K562 (cell line): Measurements from ENCODE around the gene ACAP2. TPM values are rescaled to one million over a fixed set of nuclear protein-coding genes. Genes with fewer than 3 reads are reported as not detected.

Experiments used
- ADNP ChIP-seq: fragments of 200-800 bp; sonication (Bioruptor generic); IDR thresholded peaks from 2 replicates; pipeline ENCODE4 v1.6.1; 2016; ENCODE audit warnings: missing genetic modification characterization, missing compliant biosample characterization
- ATF2 ChIP-seq: sonication (generic); formaldehyde crosslinking; IDR thresholded peaks from 2 replicates; pipeline ENCODE4 v1.8.1; 2022; ENCODE audit warnings: missing genetic modification reagents
- CBFB ChIP-seq: sonication (generic); formaldehyde crosslinking; IDR thresholded peaks from 2 replicates; pipeline ENCODE4 v1.4.0; 2020; ENCODE audit warnings: mild to moderate bottlenecking, missing genetic modification reagents
- ELF1 ChIP-seq: fragments of 200-800 bp; sonication (Bioruptor generic); IDR thresholded peaks from 2 replicates; pipeline ENCODE4 v1.6.1; 2016; ENCODE audit warnings: missing genetic modification characterization, missing compliant biosample characterization
- EP400 ChIP-seq: fragments of 450-650 bp; IDR thresholded peaks from 2 replicates; pipeline ENCODE4 v1.6.1; 2017; ENCODE audit warnings: antibody characterized with exemption, mild to moderate bottlenecking, moderate library complexity
- HCFC1 ChIP-seq: IDR thresholded peaks from 2 replicates; pipeline ENCODE4 v1.6.1; 2012; ENCODE audit warnings: low read depth, low read length, improper control_type of control experiment
- KLF13 ChIP-seq: fragments of 450-650 bp; IDR thresholded peaks from 2 replicates; pipeline ENCODE4 v1.6.1; 2016; ENCODE audit warnings: missing genetic modification characterization, low read depth, mild to moderate bottlenecking, missing compliant biosample characterization, moderate library complexity, borderline replicate concordance
- POLR2AphosphoS2 ChIP-seq: IDR thresholded peaks from 2 replicates; pipeline ENCODE4 v1.6.1; 2012; ENCODE audit warnings: low read length, improper control_type of control experiment
- RBM25 ChIP-seq: fragments of 200-400 bp; formaldehyde crosslinking; IDR thresholded peaks from 2 replicates; pipeline ENCODE4 v1.6.1; 2018; ENCODE audit warnings: low read length, low read depth, moderate library complexity; ENCODE audit not compliant: severe bottlenecking
- RBM39 ChIP-seq: fragments of 200-400 bp; formaldehyde crosslinking; optimal IDR thresholded peaks from 2 replicates; pipeline ENCODE3; 2018; ENCODE audit warnings: low read depth, low read length
- SIRT6 ChIP-seq: IDR thresholded peaks from one replicate; pipeline ENCODE4 v1.6.1; 2012; ENCODE audit warnings: low read depth, mild to moderate bottlenecking, control low read depth, inconsistent platforms, low read length, moderate library complexity
- SLC30A9 ChIP-seq: fragments of 250-450 bp; sonication (Bioruptor Pico); IDR thresholded peaks from 2 replicates; pipeline ENCODE4 v1.8.0; 2022; ENCODE audit warnings: mild to moderate bottlenecking, moderate library complexity
- SNAPC5 ChIP-seq: fragments of 250-450 bp; sonication (Bioruptor Pico); IDR thresholded peaks from 2 replicates; pipeline ENCODE4 v1.8.0; 2021; ENCODE audit warnings: moderate library complexity, mild to moderate bottlenecking, inconsistent platforms
- SNIP1 ChIP-seq: fragments of 450-650 bp; IDR thresholded peaks from 2 replicates; pipeline ENCODE4 v1.7.1; 2017; ENCODE audit warnings: low read depth, mild to moderate bottlenecking
- ZBTB40 ChIP-seq, 2 experiments: fragments of 450-650 bp in 1 of 2; sonication (generic) in 1 of 2; formaldehyde crosslinking in 1 of 2; IDR thresholded peaks; 2 replicates each; pipeline versions ENCODE4 v1.7.1 to v1.9.0; 2016 to 2022; ENCODE audit warnings: inconsistent platforms in 1 of 2, mild to moderate bottlenecking in 1 of 2, missing genetic modification reagents in 1 of 2
- ZC3H8 ChIP-seq: fragments of 450-650 bp; IDR thresholded peaks from 2 replicates; pipeline ENCODE4 v1.6.1; 2017
- ZNF23 ChIP-seq: fragments of 250-450 bp; sonication (Bioruptor Pico); IDR thresholded peaks from 2 replicates; pipeline ENCODE4 v1.4.0; 2020; ENCODE audit warnings: mild to moderate bottlenecking
- ZNF445 ChIP-seq: fragments of 250-450 bp; sonication (Bioruptor Pico); IDR thresholded peaks from 2 replicates; pipeline ENCODE4 v1.4.0; 2020; ENCODE audit warnings: low read depth, mild to moderate bottlenecking, moderate library complexity
- ZNF696 ChIP-seq: fragments of 250-450 bp; sonication (Bioruptor Pico); conservative IDR thresholded peaks from 2 replicates; pipeline ENCODE4 v1.4.0; 2020; ENCODE audit warnings: mild to moderate bottlenecking, moderate library complexity
- ZNF780A ChIP-seq: fragments of 250-450 bp; sonication (Bioruptor Pico); IDR thresholded peaks from 2 replicates; pipeline ENCODE4 v1.5.0; 2021; ENCODE audit warnings: mild to moderate bottlenecking
- polyA plus RNA-seq, 8 experiments: library from polyadenylated mRNA; depleted of rRNA in 4 of 8; stranded (reverse) in 5 of 8; unstranded in 3 of 8; fragments of >200 nt; fragmentation: Nextera tagmentation in 2 of 8; fragmentation: Illumina TruSeq in 1 of 8; extraction: Ambion mirVana in 2 of 8; extraction: Trizol in 1 of 8; gene quantifications; 2 replicates each; pipeline versions ENCODE4 v1.2.1 to v1.2.3, GENCODE V29; 2011 to 2014; ENCODE audit warnings: inconsistent platforms in 1 of 8, missing spikeins in 1 of 8
- total RNA-seq, 7 experiments: library from RNA; depleted of rRNA in 6 of 7; stranded (reverse); fragments of >200 nt in 6 of 7; fragmentation: Illumina TruSeq in 2 of 7; extraction: Trizol in 2 of 7; gene quantifications; 2 replicates each; pipeline versions ENCODE4 v1.2.1 to v1.2.3, GENCODE V29; 2011 to 2021; ENCODE audit warnings: low replicate concordance in 1 of 7

Gene ACAP2
- total and polyA plus RNA-seq, 9 of the 15 experiments (the other 6 are each of a cell fraction or from before 2014, with no cell fraction given), result 10.6 to 52.7 (median 34.4) TPM

GRCh38 chr3:195352895-195353488, 89.8 kb downstream of the ACAP2 start (continued):
- TF ChIP-seq SNAPC5 (CRISPR knock-in tag) (no peak), RBM39 (no peak), ZC3H8 (no peak), ZBTB40 (IDR thresholded peaks at IDR 0.05) (no peak), ZBTB40 (CRISPR knock-in tag; IDR thresholded peaks at IDR 0.05) (no peak), SLC30A9 (CRISPR knock-in tag) (no peak), ELF1 (tag) (no peak), CBFB (CRISPR knock-in tag) (no peak), ZNF696 (CRISPR knock-in tag) (no peak), ZNF780A (no peak), EP400 (peak; percentile 57), ADNP (tag) (no peak), SNIP1 (no peak), ZNF23 (CRISPR knock-in tag) (no peak), HCFC1 (no peak), POLR2AphosphoS2 (no peak), SIRT6 (no peak), ATF2 (no peak), RBM25 (no peak), KLF13 (tag) (no peak), ZNF445 (CRISPR knock-in tag) (no peak)
